Stimulated activated CD4-positive, alpha-beta T cell treated with anti-CD3 and anti-CD28 coated beads, Interleukin-1b, Interleukin-23, amount 100 ng/mL, for 24 hours (primary cell): ENCODE data around the gene APLF.
"Not testable (repeated sequence)": the region's sequence is repeated elsewhere in the genome, so short reads cannot be mapped to it uniquely, and the experiment has no call there.

Experiments
- DNase-seq, 4 experiments: peaks; one replicate each; pipeline ENCODE4 v3.0.0-alpha.2; 2020; ENCODE audit warnings: low read depth in 4 of 4, low spot score in 1 of 4

APLF gene

DNA sequence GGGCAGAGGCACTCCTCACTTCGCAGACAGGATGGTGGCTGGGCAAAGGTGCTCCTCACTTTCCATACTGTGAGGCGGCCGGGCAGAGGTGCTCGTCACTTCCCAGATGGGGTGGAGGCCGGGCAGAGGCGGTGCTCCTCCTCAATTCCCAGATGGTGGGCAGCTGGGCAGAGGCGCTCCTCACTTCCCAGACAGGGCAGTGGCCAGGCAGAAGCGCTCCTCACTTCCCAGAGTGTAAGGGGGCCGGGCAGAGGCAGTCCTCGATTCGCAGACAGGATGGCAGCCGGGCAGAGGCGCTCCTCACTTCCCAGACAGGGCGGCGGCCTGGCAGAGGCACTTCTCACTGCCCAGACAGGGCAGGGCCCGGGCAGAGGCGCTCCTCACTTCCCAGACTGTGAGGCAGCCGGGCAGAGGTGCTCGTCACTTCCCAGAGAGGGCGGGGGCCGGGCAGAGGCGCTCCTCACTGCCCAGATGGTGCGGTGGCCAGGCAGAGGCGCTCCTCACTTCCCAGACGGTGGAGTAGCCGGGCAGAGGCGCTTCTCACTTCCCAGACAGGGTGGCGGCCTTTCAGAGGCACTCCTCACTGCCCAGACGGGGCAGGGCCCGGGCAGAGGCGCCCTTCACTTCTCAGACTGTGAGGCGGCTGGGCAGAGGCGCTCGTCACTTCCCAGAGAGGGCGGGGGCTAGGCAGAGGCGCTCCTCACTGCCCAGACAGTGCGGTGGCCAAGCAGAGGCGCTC, 60.1 kb downstream of the APLF start:
- not testable (repeated sequence) for DNase-seq

DNA sequence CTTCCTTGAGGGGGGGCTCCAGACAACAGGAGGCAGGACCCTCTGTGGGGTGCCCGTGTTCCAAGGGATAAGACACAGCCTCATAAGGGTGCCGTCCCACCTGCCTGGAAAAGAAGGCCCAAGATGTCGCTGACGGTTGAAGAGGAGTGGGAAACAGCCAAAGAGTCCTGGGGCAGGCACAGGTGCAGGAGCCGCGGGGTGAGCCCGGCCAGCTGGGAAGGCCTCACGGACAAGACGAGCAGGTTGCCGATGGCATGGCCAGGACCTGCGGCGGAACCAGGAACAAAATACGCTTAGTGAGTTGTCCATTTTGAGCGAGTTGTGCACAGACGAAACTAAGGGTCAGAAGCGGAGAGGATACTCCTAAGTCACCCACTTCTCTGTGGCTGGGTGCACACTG, 61.8 kb downstream of the APLF start:
- DNase-seq, result not testable (repeated sequence)

- not testable (repeated sequence) for DNase-seq
These were observed 62.3 kb downstream of the APLF start for GRCh38 chr2:68529651-68530050.

- DNase-seq, result no peak
These were observed 68.6 kb downstream of the APLF start for GRCh38 chr2:68536000-68536399.

DNA sequence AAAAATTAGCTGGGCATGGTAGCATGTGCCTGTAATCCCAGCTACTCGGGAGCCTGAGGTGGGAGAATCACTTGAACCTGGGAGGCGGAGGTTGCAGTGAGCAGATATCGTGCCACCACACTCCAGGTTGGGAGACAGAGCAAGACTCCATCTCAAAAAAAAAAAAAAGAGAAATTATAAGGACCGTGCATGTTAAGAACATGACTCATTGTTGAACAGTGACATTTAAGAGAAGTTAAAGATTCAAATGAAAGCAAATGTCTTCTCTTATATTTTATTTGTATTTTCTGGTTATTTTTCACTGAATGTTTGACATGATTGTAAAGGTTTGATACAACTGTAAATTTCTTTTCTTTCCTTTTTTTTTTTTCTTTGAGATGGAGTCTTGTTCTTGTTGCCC, 69.6 kb downstream of the APLF start:
- no peak for DNase-seq

DNA sequence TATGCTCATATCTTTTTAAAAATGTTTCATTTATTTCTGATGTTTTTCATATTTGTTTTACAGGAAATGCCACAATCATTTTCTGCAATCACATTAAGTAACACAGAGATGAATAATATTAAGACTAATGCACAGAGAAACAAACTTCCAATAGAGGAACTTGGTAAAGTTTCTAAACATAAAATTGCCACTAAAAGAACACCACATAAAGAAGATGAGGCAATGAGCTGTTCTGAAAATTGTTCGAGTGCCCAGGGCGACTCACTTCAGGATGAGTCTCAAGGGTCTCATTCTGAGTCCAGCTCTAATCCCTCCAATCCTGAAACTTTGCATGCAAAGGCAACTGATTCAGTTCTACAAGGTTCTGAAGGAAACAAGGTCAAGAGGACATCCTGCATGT, 70.4 kb downstream of the APLF start:
- no peak for DNase-seq

DNA sequence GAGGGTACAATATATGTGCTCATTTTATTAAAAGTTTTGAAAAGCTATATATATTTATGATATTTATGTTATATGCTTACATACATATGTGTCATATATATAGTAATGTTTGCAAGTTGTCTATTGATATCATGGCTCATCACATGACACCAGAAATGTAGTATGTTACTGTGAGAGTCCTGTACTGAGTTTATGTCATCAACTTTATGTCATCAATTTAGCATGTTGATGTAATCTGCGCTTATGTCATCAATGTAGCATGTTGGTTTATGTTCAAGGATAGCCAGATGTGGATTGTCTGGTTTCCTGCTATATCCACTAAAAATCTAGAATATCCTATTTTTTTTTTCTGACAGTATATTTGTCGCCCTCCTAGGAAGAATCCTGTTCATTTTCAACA, 77.4 kb downstream of the APLF start:
- DNase-seq, result no peak

DNA sequence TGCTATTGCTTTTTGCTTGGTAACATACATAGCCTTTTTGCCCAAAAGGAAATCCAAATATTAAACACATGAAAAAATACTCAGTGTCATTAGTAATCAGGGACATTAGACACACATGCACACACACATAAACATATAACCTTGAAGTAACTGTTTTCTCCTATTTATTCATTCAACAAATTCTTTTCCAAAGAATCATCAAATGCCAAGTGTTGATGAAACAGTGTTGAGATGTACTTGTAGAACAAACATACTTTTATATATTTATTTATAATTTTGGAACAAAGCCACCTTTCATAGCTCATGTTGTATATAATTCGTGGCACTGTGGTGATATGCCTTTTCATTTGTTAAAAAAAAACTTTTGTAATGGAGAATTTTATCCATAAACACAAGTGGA, 81.0 kb downstream of the APLF start:
- no peak for DNase-seq

DNA sequence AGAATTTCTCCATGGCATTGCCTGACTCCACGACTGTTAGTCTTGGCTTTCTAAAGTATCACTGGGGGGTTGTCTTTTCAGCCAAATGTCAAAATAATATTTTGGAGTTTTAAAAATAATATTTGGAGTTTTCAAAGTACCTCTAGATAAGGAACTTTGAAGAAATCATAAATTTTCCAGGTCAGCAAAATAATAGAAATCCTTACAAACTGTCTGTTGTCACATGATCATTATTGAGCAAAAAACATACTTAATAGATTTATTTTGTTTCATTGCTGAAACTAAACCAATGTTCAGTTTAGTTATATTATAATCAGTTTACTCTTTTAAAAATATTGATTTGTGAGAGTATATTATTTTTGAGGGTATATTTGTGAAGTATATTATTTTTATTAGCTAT, 85.7 kb downstream of the APLF start:
- no peak for DNase-seq

- not testable (repeated sequence) for DNase-seq
These were observed 88.2 kb downstream of the APLF start for GRCh38 chr2:68555425-68556206.

DNA sequence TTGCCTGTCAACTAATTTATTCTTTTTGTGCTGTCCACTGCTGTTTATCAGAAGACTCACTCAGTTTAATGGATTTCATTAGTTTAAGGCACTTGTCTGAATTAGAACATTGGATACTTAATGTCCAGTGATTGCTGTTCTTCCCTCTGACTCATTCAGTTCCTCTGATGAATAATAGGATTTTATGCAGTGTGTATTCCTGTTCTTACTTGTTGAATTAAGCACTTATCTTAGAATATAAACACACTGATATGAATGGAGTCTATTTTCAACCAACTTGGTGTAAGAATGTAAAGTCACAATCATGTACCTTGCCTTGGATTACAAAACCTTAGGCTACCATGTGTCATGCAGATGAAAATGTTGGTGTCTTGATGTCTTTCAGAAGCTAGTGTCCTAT, 89.0 kb downstream of the APLF start:
- DNase-seq, result no peak

- DNase-seq, result no peak
These were observed 91.2 kb downstream of the APLF start for GRCh38 chr2:68558576-68558975.

- DNase-seq, result no peak
These were observed 92.3 kb downstream of the APLF start for GRCh38 chr2:68559692-68560091.

DNA sequence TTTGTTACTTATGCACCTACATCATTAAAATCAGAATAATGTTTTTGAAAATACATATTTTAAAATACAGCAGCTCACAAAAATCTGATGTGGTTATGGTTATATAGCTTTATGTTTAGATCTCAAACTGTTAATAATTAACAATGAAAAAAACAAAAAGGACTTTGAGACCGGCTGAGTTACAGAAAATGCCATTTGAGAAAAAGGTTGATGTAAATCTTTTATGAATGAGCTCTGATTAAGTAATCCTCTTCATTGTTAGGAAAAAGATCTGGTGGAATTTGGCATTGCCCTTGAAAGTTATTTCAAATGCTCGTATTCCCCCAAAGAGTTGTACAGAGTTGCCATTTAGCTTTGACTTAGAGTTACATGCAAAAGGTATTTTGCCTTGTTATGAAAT, 93.2 kb downstream of the APLF start:
- no peak for DNase-seq

- no peak for DNase-seq
These were observed 94.0 kb downstream of the APLF start for GRCh38 chr2:68561372-68561771.

DNA sequence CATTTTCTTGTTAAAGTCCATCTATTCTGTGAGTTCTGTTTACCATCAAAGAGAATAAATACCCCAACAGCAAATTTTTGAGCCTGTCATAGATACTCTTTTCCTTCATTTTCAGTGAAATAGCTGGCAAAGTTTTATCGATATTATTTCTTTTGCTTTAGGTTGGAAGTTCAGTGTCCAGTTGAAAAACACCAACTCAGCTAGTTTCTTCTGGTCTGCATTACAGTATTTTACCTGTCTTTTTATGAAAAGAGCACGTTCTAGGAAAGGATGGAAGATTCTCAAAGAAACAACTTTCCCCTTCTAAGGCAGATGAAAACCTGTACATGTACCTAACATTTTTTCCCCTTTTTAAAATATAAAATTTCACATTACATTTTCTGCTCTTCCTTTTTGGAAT, 95.5 kb downstream of the APLF start:
- DNase-seq, result no peak

DNA sequence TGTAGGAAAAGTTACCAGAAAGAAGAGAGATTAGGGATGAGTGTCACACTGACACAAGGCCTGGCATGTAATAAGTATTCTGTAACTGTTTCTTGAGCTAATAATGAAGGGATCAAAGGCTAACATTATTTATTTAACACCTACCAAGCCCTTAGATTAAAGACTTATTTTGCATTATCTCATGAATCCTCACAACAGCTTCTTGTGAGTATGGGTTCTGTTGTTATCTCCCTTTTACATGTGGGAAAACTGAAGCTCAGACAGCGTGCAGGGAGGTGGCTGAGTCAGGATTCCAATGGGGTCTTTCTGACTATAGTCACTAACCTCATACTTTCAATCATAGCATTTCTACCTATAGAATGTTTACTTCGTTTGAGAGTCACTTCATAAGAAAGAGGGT, 97.0 kb downstream of the APLF start:
- no peak for DNase-seq

GRCh38 chr2:68565273-68565672, 97.9 kb downstream of the APLF start:
- no peak for DNase-seq

DNA sequence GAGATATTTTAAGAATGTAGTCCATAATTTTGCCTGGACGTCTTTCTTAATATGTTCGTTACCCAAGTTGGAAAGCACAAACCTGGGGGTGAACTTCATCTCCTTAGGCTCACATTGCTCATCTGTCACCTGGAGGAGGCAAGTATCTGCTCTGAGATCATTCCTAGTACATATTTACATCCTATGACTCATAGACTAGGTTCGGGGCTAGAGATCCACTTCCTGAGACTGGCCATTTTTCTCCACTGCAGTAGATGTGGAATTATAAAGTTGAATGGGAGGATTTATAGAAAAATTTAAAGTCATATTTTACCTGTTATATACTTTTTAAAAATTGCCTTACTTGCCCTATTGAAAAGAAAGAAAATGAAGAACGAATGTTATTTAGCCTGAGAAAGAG, 98.5 kb downstream of the APLF start:
- no peak for DNase-seq

DNA sequence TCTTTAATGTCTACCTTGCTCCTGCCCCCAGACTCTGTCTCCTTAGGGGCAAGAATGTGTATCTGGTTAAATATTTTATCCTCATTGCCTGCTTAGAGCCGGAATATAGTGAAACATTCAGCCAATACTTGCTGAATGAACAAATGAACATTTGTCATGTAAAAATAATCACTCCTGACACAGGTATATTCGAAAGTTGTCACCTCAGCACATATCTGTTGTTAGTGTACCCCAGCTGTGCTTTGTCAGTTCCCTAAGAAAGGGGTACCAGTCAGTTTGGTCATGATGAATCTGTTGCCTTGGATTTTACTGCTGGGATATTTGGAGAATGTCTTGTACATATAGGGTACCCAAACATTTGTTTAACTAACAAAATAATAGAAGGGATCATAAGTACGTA, 99.0 kb downstream of the APLF start:
- DNase-seq, result no peak

DNA sequence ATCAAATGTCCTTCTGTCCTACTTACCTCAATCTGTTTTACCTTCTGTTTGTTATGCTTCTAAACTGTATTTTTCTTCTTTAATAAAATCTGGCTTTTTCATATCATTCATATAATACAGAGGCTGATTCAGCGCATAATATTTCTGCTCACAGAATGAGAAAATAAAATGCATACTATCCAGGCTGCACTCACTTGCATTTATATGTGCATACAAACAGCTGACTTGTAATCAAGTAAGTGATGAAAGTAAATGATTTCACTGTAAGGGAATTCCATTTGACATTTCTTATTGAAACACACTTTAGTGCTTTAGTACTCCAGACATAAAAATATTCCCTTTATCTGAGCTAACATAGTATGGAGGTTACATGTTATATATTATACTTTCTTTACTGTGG, 100.7 kb downstream of the APLF start:
- DNase-seq, result no peak

DNA sequence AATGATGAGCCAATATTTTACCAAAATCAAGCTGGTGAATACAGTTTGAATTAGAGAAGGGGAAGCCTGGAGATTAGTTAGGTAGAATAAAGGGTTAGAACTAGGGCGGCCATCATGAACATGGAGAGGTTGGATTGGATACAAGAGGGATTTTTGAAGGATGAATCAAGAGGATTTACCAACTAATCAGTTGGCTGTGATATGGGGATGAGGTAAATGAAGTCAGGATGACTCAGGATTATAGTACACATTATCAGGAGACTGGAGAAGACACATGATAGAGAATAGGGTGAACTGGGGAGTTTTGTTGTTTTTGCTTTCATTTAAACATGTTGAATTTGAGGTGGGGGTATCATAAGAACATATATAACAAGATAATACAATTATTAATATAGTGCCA, 102.2 kb downstream of the APLF start:
- no peak for DNase-seq

DNA sequence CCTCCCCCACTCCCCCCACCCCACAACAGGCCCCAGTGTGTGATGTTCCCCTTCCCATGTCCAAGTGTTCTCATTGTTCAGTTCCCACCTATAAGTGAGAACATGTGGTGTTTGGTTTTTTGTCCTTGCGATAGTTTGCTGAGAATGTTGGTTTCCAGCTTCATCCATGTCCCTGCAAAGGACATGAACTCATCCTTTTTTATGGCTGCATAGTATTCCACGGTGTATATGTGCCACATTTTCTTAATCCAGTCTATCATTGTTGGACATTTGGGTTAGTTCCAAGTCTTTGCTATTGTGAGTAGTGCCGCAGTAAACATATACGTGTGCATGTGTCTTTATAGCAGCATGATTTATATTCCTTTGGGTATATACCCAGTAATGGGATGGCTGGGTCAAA, 103.0 kb downstream of the APLF start:
- not testable (repeated sequence) for DNase-seq
